ENCODE data around the gene UBB. TPM values are rescaled to one million over a fixed set of nuclear protein-coding genes. Genes with fewer than 3 reads are reported as not detected.

Gene UBB
- total and polyA plus RNA-seq, 2 of the 4 experiments (the other 2 are of a cell fraction), result 2,561 to 4,283 TPM

- Histone ChIP-seq H3K9me3 (ENCODE audit: control insufficient read depth, insufficient read depth, low read length) (no peaks in the 10 kb centered on the region), H3K4me1 (ENCODE audit: control insufficient read depth, insufficient read depth, low read length) (peaks cover 4% of the 10 kb centered on the region; the same call in 1 of the 2 replicates), H3K27ac (ENCODE audit: insufficient read depth, low read length) (no peak overlapping the region)
Measured at GRCh38 chr17:16378636-16379282, 2.1 kb upstream of the UBB start.

More at GRCh38 chr17:16378636-16379282, 2.1 kb upstream of the UBB start:
- no peak overlapping the region for H2BK5ac ChIP-seq (ENCODE audit: low read depth, low read length, poor library complexity, severe bottlenecking)
- no peak overlapping the region for H4K91ac ChIP-seq (ENCODE audit: insufficient read depth, low read depth, low read length)
- H3K4me2 ChIP-seq (ENCODE audit: low read depth, low read length), result no peak overlapping the region
- 95% methylated on average over 3 of the region's 17 CpGs; no CpG with 5 or more reads in 1 of the 2 experiments for WGBS, 2 experiments (ENCODE audit: extremely low coverage in 2 of 2, insufficient read length in 1 of 2)
- no TSS peak for BruUV-seq (replicated peaks)
- no peak overlapping the region for H3K18ac ChIP-seq (ENCODE audit: low read depth, low read length)
- no peak overlapping the region for H2BK120ac ChIP-seq (ENCODE audit: low read depth, low read length)
- peaks cover 19% of the 10 kb centered on the region for H3K36me3 ChIP-seq (ENCODE audit: control insufficient read depth, insufficient read depth, low read length)
- H3K23ac ChIP-seq (ENCODE audit: low read depth, low read length), result no peak overlapping the region
- H3K4ac ChIP-seq (ENCODE audit: low read depth, low read length), result 0 out of 2 replicates have a peak overlapping the region, but pooled peaks have one; percentile 26
- H2AFZ ChIP-seq (replicated peaks; ENCODE audit: low read length, poor library complexity), result peak overlapping the region; percentile 48
- POLR2A ChIA-PET (ENCODE audit: unreplicated experiment), result no interaction called here
- no peaks in the 10 kb centered on the region for H3K9me1 ChIP-seq (ENCODE audit: insufficient read depth, low read length)
- intact Hi-C loops (cut with micrococcal nuclease), result no loop called here
- H2BK15ac ChIP-seq (ENCODE audit: low read depth, low read length), result no peak overlapping the region
- H3K9ac ChIP-seq (ENCODE audit: low read depth, low read length), result no peak overlapping the region
- TF ChIP-seq ELK1 (IDR thresholded peaks at IDR 0.05; ENCODE audit: borderline replicate concordance, low read depth, low read length) (no peak), CHD1 (IDR thresholded peaks at IDR 0.05; ENCODE audit: low read depth, low read length) (no peak), MAFK (IDR thresholded peaks at IDR 0.05; ENCODE audit: low read depth, low read length) (no peak), FOS (IDR thresholded peaks at IDR 0.05; ENCODE audit: low read depth, low read length) (no peak), RAD21 (IDR thresholded peaks at IDR 0.05; ENCODE audit: low read length) (no peak)
- in situ Hi-C loops (cut with MboI; ENCODE audit: low sequenced_read_pairs), result no loop called here
- H4K8ac ChIP-seq (ENCODE audit: low read depth in 2 of 2, low read length in 2 of 2), result peak overlapping the region in 1 of 2 experiments; percentile 40; a peak in 1 of 4 replicates
- DNase-seq (no peak), ATAC-seq (ENCODE audit: low read depth) (no peak)
- no peak overlapping the region for H3K14ac ChIP-seq (replicated peaks; ENCODE audit: low read depth, low read length)
- no peak overlapping the region for H2AK9ac ChIP-seq (replicated peaks; ENCODE audit: low read depth, low read length, poor library complexity)
- no peak overlapping the region for H3K4me3 ChIP-seq (ENCODE audit: insufficient read depth, low read depth, low read length)
- H3K27me3 ChIP-seq (ENCODE audit: control insufficient read depth, insufficient read depth, low read length), result no peaks in the 10 kb centered on the region
- CTCF ChIA-PET, result interaction anchor here (0.5 to 1.8 kb wide), 2 partner anchors 15 to 66 kb away, joined by 3 to 5 read pairs; no protein-coding TSS in a partner anchor
- no peak overlapping the region for H4K5ac ChIP-seq (ENCODE audit: low read depth, low read length)
- H4K20me1 ChIP-seq (ENCODE audit: insufficient read depth, low read length), result peaks cover 29% of the 10 kb centered on the region
- H3K56ac ChIP-seq (ENCODE audit: extremely low read depth, insufficient read depth, low read length), result no peak overlapping the region
- H2AK5ac ChIP-seq (ENCODE audit: low read depth, low read length), result 0 out of 2 replicates have a peak overlapping the region, but pooled peaks have one; percentile 28
- peaks cover 7 to 17% of the 10 kb centered on the region in 2 experiments; a peak in 3 of 4 replicates for H3K79me1 ChIP-seq (ENCODE audit: low read depth in 1 of 2, low read length in 2 of 2)
- no peak overlapping the region for H2BK20ac ChIP-seq (ENCODE audit: low read depth, low read length)
- dilution Hi-C loops (cut with HindIII; ENCODE audit: low sequenced_read_pairs, unreplicated experiment), result no loop called here
